ENCODE results near the gene RUVBL2. TPM values are rescaled to one million over a fixed set of nuclear protein-coding genes. Genes with fewer than 3 reads are reported as not detected.

The RUVBL2 gene
- total and polyA plus RNA-seq, 2 of the 4 experiments (the other 2 are of a cell fraction): 196 to 391 TPM

DNA sequence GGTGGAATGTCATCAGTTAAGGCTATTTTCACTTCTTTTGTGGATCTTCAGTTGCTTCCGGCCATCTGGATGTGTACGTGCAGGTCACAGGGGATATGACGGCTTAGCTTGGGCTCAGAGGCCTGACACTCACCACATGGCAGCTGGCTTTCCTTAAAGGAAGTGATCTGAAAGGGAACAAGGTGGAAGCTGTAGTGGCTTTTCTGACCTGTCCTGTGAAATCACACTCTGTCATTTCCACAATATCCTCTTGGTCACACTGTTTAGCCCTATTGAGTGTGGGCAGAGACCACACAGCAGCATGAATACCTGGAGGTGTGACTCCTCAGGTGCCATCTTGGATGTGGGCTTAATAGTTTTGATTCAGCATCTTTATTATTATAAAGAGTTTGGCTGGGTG is 43.5 kb upstream of the RUVBL2 start:
- H2AFZ ChIP-seq (replicated peaks; ENCODE audit: low read length, poor library complexity): no peak overlapping the region
- H3K4me2 ChIP-seq (ENCODE audit: low read depth, low read length): no peak overlapping the region
- no peak overlapping the region for H2BK20ac ChIP-seq (ENCODE audit: low read depth, low read length)
- no peak overlapping the region for H2AK5ac ChIP-seq (ENCODE audit: low read depth, low read length)
- dilution Hi-C loops (cut with HindIII; ENCODE audit: low sequenced_read_pairs, unreplicated experiment): no loop called here
- H2BK15ac ChIP-seq (ENCODE audit: low read depth, low read length): no peak overlapping the region
- peaks cover under 1 to 3% of the 10 kb centered on the region in 2 experiments; a peak in 3 of 4 replicates for H3K79me1 ChIP-seq (ENCODE audit: low read depth in 1 of 2, low read length in 2 of 2)
- no peak overlapping the region for H3K9ac ChIP-seq (ENCODE audit: low read depth, low read length)
- H2AK9ac ChIP-seq (replicated peaks; ENCODE audit: low read depth, low read length, poor library complexity): no peak overlapping the region
- no peak overlapping the region for H4K5ac ChIP-seq (ENCODE audit: low read depth, low read length)
- H4K91ac ChIP-seq (ENCODE audit: insufficient read depth, low read depth, low read length): no peak overlapping the region
- CTCF ChIA-PET: interaction anchor here (2.4 kb wide), 1 partner anchor 20 kb away, joined by 8 read pairs; no protein-coding TSS in a partner anchor
- intact Hi-C loops (cut with micrococcal nuclease): no loop called here
- TF ChIP-seq MXI1 (IDR thresholded peaks at IDR 0.05; ENCODE audit: borderline replicate concordance, low read depth, low read length) (no peak), MAFK (IDR thresholded peaks at IDR 0.05; ENCODE audit: low read depth, low read length) (no peak), POLR2A (IDR thresholded peaks at IDR 0.05; ENCODE audit: low read depth, low read length) (no peak), RCOR1 (IDR thresholded peaks at IDR 0.05; ENCODE audit: insufficient replicate concordance, low read length) (no peak), CEBPB (IDR thresholded peaks at IDR 0.05; ENCODE audit: low read depth, low read length) (no peak), MAZ (IDR thresholded peaks at IDR 0.05; ENCODE audit: borderline replicate concordance, low read depth, low read length) (no peak)
- TF ChIP-seq, protein P1, sequence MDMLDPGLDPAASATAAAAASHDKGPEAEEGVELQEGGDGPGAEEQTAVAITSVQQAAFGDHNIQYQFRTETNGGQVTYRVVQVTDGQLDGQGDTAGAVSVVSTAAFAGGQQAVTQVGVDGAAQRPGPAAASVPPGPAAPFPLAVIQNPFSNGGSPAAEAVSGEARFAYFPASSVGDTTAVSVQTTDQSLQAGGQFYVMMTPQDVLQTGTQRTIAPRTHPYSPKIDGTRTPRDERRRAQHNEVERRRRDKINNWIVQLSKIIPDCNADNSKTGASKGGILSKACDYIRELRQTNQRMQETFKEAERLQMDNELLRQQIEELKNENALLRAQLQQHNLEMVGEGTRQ (IDR thresholded peaks at IDR 0.05; ENCODE audit: low read depth, low read length): no peak
- H2BK5ac ChIP-seq (ENCODE audit: low read depth, low read length, poor library complexity, severe bottlenecking): no peak overlapping the region
- no peak overlapping the region for H3K56ac ChIP-seq (ENCODE audit: extremely low read depth, insufficient read depth, low read length)
- H3K4ac ChIP-seq (ENCODE audit: low read depth, low read length): no peak overlapping the region
- H3K14ac ChIP-seq (replicated peaks; ENCODE audit: low read depth, low read length): no peak overlapping the region
- H3K9me1 ChIP-seq (ENCODE audit: insufficient read depth, low read length): no peaks in the 10 kb centered on the region
- no peak overlapping the region for H3K23ac ChIP-seq (ENCODE audit: low read depth, low read length)
- H3K36me3 ChIP-seq (ENCODE audit: control insufficient read depth, insufficient read depth, low read length): no peaks in the 10 kb centered on the region
- no peak overlapping the region for H3K4me3 ChIP-seq (ENCODE audit: insufficient read depth, low read depth, low read length)
- ATAC-seq (ENCODE audit: low read depth): no peak
- H3K9me3 ChIP-seq (ENCODE audit: control insufficient read depth, insufficient read depth, low read length): peaks cover 5% of the 10 kb centered on the region; the same call in 1 of the 2 replicates
- no peak for DNase-seq
- WGBS, 2 experiments (ENCODE audit: extremely low coverage in 2 of 2, insufficient read length in 1 of 2): no CpG with 5 or more reads among the region's 3 CpGs
- H4K20me1 ChIP-seq (ENCODE audit: insufficient read depth, low read length): no peaks in the 10 kb centered on the region
- no peak overlapping the region; a peak in 1 of 4 replicates for H4K8ac ChIP-seq (ENCODE audit: low read depth in 2 of 2, low read length in 2 of 2)
- H3K27ac ChIP-seq (ENCODE audit: insufficient read depth, low read length): no peak overlapping the region
- BruUV-seq (replicated peaks): no TSS peak
- POLR2A ChIA-PET (ENCODE audit: unreplicated experiment): no interaction called here
- no peaks in the 10 kb centered on the region for H3K27me3 ChIP-seq (ENCODE audit: control insufficient read depth, insufficient read depth, low read length)
- no peak overlapping the region for H3K18ac ChIP-seq (ENCODE audit: low read depth, low read length)
- in situ Hi-C loops (cut with MboI; ENCODE audit: low sequenced_read_pairs): no loop called here
- H3K4me1 ChIP-seq (ENCODE audit: control insufficient read depth, insufficient read depth, low read length): no peaks in the 10 kb centered on the region
- no peak overlapping the region for H2BK120ac ChIP-seq (ENCODE audit: low read depth, low read length)

Measured in IMR-90 (cell line).